ENCODE results near the gene WDR93. TPM values are rescaled to one million over a fixed set of nuclear protein-coding genes. Genes with fewer than 3 reads are reported as not detected.

WDR93 gene
- total RNA-seq, 2 experiments from 2014 or later, result 0.19 TPM; not detected in 1

DNA sequence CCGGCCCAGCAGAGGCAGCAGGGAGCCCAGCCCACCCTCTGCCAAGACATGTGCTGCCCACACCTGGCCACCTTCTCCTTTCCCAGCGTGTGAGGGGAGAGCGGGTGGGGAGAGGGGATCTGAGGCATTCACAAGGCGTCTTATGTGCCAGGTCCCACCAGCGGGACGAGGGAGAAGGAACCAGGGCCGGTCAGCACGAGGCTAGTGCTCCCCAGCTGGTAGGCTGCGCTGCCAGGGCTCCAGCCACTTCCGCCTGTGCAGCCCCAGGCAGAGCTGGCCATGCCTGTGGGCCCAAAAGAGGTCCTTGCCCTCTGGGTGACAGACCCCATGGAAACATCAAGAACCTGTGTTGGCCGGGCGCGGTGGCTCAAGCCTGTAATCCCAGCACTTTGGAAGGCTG, 54.5 kb downstream of the WDR93 start:
- BruUV-seq (replicated peaks), result no TSS peak

DNA sequence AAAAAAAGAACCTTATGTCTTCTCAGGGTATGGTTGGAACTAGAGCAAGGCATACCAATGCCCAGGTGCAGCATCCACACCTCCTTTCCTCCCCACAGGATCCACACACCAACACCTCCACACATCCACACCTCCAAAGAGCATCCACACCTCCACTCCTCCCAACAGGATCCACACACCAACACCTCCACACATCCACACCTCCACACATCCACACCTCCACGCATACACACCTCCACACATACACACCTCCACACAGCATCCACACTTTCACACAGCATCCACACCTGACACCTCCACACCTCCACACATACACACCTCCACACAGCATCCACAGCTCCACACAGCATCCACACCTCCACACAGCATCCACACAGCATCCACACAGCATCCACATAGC, 55.2 kb downstream of the WDR93 start:
- ChIA-PET POLR2A (no interaction called here), CTCF (ENCODE audit: unreplicated experiment) (no interaction called here)
- Histone ChIP-seq H3K9me3 (ENCODE audit: low read length) (no peaks in the 10 kb centered on the region), H2AFZ (ENCODE audit: low read length) (no peak overlapping the region), H3K36me3 (ENCODE audit: insufficient read depth, low read length) (no peaks in the 10 kb centered on the region), H3K9me2 (ENCODE audit: insufficient read depth, low read length) (no peaks in the 10 kb centered on the region), H3K4me1 (ENCODE audit: insufficient read depth, low read length, poor library complexity, severe bottlenecking) (no peaks in the 10 kb centered on the region), H3K4me2 (ENCODE audit: low read length) (no peak overlapping the region), H4K20me1 (ENCODE audit: insufficient read depth, low read length) (no peaks in the 10 kb centered on the region), H3K79me2 (ENCODE audit: insufficient read depth, low read depth, low read length) (no peaks in the 10 kb centered on the region), H3K27ac (ENCODE audit: low read depth, low read length, poor library complexity, severe bottlenecking) (no peak overlapping the region), H3K4me3 (ENCODE audit: low read depth, low read length, poor library complexity, severe bottlenecking) (no peak overlapping the region)
- DNase-seq (ENCODE audit: low spot score), result no peak
- intact Hi-C loops (cut with micrococcal nuclease; ENCODE audit: unreplicated experiment), result no loop called here
- BruUV-seq (replicated peaks), result no TSS peak
- TF ChIP-seq, protein P1, sequence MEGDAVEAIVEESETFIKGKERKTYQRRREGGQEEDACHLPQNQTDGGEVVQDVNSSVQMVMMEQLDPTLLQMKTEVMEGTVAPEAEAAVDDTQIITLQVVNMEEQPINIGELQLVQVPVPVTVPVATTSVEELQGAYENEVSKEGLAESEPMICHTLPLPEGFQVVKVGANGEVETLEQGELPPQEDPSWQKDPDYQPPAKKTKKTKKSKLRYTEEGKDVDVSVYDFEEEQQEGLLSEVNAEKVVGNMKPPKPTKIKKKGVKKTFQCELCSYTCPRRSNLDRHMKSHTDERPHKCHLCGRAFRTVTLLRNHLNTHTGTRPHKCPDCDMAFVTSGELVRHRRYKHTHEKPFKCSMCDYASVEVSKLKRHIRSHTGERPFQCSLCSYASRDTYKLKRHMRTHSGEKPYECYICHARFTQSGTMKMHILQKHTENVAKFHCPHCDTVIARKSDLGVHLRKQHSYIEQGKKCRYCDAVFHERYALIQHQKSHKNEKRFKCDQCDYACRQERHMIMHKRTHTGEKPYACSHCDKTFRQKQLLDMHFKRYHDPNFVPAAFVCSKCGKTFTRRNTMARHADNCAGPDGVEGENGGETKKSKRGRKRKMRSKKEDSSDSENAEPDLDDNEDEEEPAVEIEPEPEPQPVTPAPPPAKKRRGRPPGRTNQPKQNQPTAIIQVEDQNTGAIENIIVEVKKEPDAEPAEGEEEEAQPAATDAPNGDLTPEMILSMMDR (conservative IDR thresholded peaks at IDR 0.05; ENCODE audit: low read length), result no peak
- TF ChIP-seq EZH2phosphoT487 (IDR thresholded peaks at IDR 0.05; ENCODE audit: borderline replicate concordance, low read depth, low read length), result no peak

More for the DNA sequence above, 54.5 kb downstream of the WDR93 start:
- Histone ChIP-seq H3K79me2 (ENCODE audit: insufficient read depth, low read depth, low read length) (no peaks in the 10 kb centered on the region), H3K27ac (ENCODE audit: low read depth, low read length, poor library complexity, severe bottlenecking) (no peak overlapping the region), H3K9me2 (ENCODE audit: insufficient read depth, low read length) (no peaks in the 10 kb centered on the region), H3K4me3 (ENCODE audit: low read depth, low read length, poor library complexity, severe bottlenecking) (no peak overlapping the region), H3K9me3 (ENCODE audit: low read length) (no peaks in the 10 kb centered on the region), H3K36me3 (ENCODE audit: insufficient read depth, low read length) (no peaks in the 10 kb centered on the region), H4K20me1 (ENCODE audit: insufficient read depth, low read length) (no peaks in the 10 kb centered on the region), H2AFZ (ENCODE audit: low read length) (no peak overlapping the region), H3K4me1 (ENCODE audit: insufficient read depth, low read length, poor library complexity, severe bottlenecking) (no peaks in the 10 kb centered on the region), H3K4me2 (ENCODE audit: low read length) (no peak overlapping the region)
- CTCF ChIA-PET (ENCODE audit: unreplicated experiment), result no interaction called here
- intact Hi-C loops (cut with micrococcal nuclease; ENCODE audit: unreplicated experiment), result no loop called here
- POLR2A ChIA-PET, result no interaction called here
- no peak for DNase-seq (ENCODE audit: low spot score)
- no peak for TF ChIP-seq EZH2phosphoT487 (IDR thresholded peaks at IDR 0.05; ENCODE audit: borderline replicate concordance, low read depth, low read length)
- TF ChIP-seq, protein P1 (conservative IDR thresholded peaks at IDR 0.05; ENCODE audit: low read length), result no peak

DNA sequence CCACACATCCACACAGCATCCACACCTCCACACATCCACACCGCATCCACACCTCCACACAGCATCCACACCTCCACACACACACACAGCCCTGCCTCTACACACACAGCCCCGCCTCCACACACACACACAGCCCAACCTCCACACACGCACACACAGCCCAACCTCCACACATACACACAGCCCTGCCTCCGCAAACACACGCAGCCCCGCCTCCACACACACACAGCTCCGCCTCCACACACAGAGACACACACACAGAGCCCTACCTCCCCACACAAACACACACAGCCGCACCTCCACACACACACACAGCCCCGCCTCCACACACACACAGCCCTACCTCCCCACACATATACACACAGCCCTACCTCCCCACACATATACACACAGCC, 55.8 kb downstream of the WDR93 start:
- Histone ChIP-seq H3K4me2 (ENCODE audit: low read length) (no peak overlapping the region), H3K4me1 (ENCODE audit: insufficient read depth, low read length, poor library complexity, severe bottlenecking) (peaks cover 5% of the 10 kb centered on the region), H3K27ac (ENCODE audit: low read depth, low read length, poor library complexity, severe bottlenecking) (no peak overlapping the region), H3K79me2 (ENCODE audit: insufficient read depth, low read depth, low read length) (no peaks in the 10 kb centered on the region), H3K4me3 (ENCODE audit: low read depth, low read length, poor library complexity, severe bottlenecking) (no peak overlapping the region), H3K9me3 (ENCODE audit: low read length) (no peaks in the 10 kb centered on the region), H4K20me1 (ENCODE audit: insufficient read depth, low read length) (no peaks in the 10 kb centered on the region), H3K9me2 (ENCODE audit: insufficient read depth, low read length) (no peaks in the 10 kb centered on the region), H2AFZ (ENCODE audit: low read length) (no peak overlapping the region), H3K36me3 (ENCODE audit: insufficient read depth, low read length) (no peaks in the 10 kb centered on the region)
- CTCF ChIA-PET (ENCODE audit: unreplicated experiment), result no interaction called here
- DNase-seq (ENCODE audit: low spot score), result no peak
- intact Hi-C loops (cut with micrococcal nuclease; ENCODE audit: unreplicated experiment), result no loop called here
- no TSS peak for BruUV-seq (replicated peaks)
- no peak for TF ChIP-seq EZH2phosphoT487 (IDR thresholded peaks at IDR 0.05; ENCODE audit: borderline replicate concordance, low read depth, low read length)
- TF ChIP-seq, protein P1 (conservative IDR thresholded peaks at IDR 0.05; ENCODE audit: low read length), result no peak
- POLR2A ChIA-PET, result no interaction called here

Measured in OCI-LY7 (cell line).